Neural cell (in vitro differentiated cells): ENCODE measurements around the gene GSG1L. TPM values are rescaled to one million over a fixed set of nuclear protein-coding genes. Genes with fewer than 3 reads are reported as not detected.

Experiments
- H2AFZ ChIP-seq: fragments of 200-600, 300-800 bp; sonication (generic), shearing (Covaris generic); 2 replicates; pipeline ENCODE4 v1.6.0; 2014; ENCODE audit warnings: low read depth, mild to moderate bottlenecking, antibody characterized with exemption, low read length, moderate library complexity
- H3F3A ChIP-seq: fragments of 200-600 bp; shearing (Covaris generic); 2 replicates; pipeline ENCODE4 v1.6.1; 2016; ENCODE audit warnings: mild to moderate bottlenecking, moderate library complexity, mixed read lengths, antibody characterized with exemption, low read length; ENCODE audit not compliant: insufficient read depth, poor library complexity, severe bottlenecking
- H3K27ac ChIP-seq: fragments of 200-600, 300-800 bp; sonication (generic), shearing (Covaris generic); 2 replicates; pipeline ENCODE4 v1.5.1; 2014; ENCODE audit warnings: mild to moderate bottlenecking, low read length, moderate library complexity
- H3K27me3 ChIP-seq: fragments of 300-800, 200-600 bp; sonication (generic), shearing (Covaris generic); 2 replicates; pipeline ENCODE4 v1.6.0; 2014; ENCODE audit warnings: mild to moderate bottlenecking, low read depth, low read length, moderate library complexity; ENCODE audit not compliant: insufficient read depth
- H3K36me3 ChIP-seq: fragments of 300-800, 200-600 bp; sonication (generic), shearing (Covaris generic); 2 replicates; pipeline ENCODE4 v1.5.1; 2014; ENCODE audit warnings: mild to moderate bottlenecking, antibody characterized with exemption, low read length, moderate library complexity; ENCODE audit not compliant: insufficient read depth
- H3K4me2 ChIP-seq: fragments of 300-800, 200-600 bp; sonication (generic), shearing (Covaris generic); 2 replicates; pipeline ENCODE4 v1.6.0; 2014; ENCODE audit warnings: mild to moderate bottlenecking, low read length
- H3K4me3 ChIP-seq: fragments of 300-800, 200-600 bp; sonication (generic), shearing (Covaris generic); 2 replicates; pipeline ENCODE4 v1.5.1; 2014; ENCODE audit warnings: mild to moderate bottlenecking, low read length, moderate library complexity
- H3K79me2 ChIP-seq: fragments of 200-600 bp; shearing (Covaris generic); replicated peaks from 2 replicates; pipeline ENCODE4 v1.6.0; 2014; ENCODE audit warnings: mild to moderate bottlenecking, low read length, moderate library complexity; ENCODE audit not compliant: insufficient read depth
- H3K9ac ChIP-seq: fragments of 300-800, 200-600 bp; sonication (generic), shearing (Covaris generic); 2 replicates; pipeline ENCODE4 v1.6.1; 2016; ENCODE audit warnings: mild to moderate bottlenecking, low read length, mixed read lengths
- H3K9me2 ChIP-seq: fragments of 200-600 bp; shearing (Covaris generic); 2 replicates; pipeline ENCODE4 v1.6.1; 2016; ENCODE audit warnings: mild to moderate bottlenecking, low read length, mixed read lengths; ENCODE audit not compliant: insufficient read depth
- H3K9me3 ChIP-seq: fragments of 200-600, 300-800 bp; sonication (generic), shearing (Covaris generic); 2 replicates; pipeline ENCODE4 v1.6.1; 2016; ENCODE audit warnings: mild to moderate bottlenecking, mixed run types, low read length, moderate library complexity, mixed read lengths
- H4K20me1 ChIP-seq: fragments of 200-600 bp; shearing (Covaris generic); 2 replicates; pipeline ENCODE4 v1.6.1; 2016; ENCODE audit warnings: mild to moderate bottlenecking, mixed run types; ENCODE audit not compliant: insufficient read depth
- EP300 ChIP-seq: fragments of 450-650 bp; conservative IDR thresholded peaks from 2 replicates; pipeline ENCODE4 v1.6.1; 2014; ENCODE audit warnings: antibody characterized with exemption, mild to moderate bottlenecking, moderate library complexity; ENCODE audit not compliant: poor library complexity, severe bottlenecking
- EZH2 ChIP-seq: fragments of 200-600, 300-800 bp; shearing (Covaris generic), sonication (generic); IDR thresholded peaks from 2 replicates; pipeline ENCODE4 v1.6.1; 2014; ENCODE audit warnings: antibody characterized with exemption, low read length, borderline replicate concordance, mild to moderate bottlenecking; ENCODE audit not compliant: insufficient read depth, poor library complexity, severe bottlenecking
- MXI1 ChIP-seq: fragments of 450-650 bp; conservative IDR thresholded peaks from 2 replicates; pipeline ENCODE4 v1.6.1; 2014; ENCODE audit warnings: antibody characterized with exemption, mild to moderate bottlenecking; ENCODE audit not compliant: poor library complexity, severe bottlenecking
- POLR2AphosphoS5 ChIP-seq: IDR thresholded peaks from 2 replicates; pipeline ENCODE4 v1.6.1; 2012
- RAD21 ChIP-seq: fragments of 450-650 bp; conservative IDR thresholded peaks from 2 replicates; pipeline ENCODE4 v1.6.1; 2014; ENCODE audit warnings: antibody characterized with exemption, mild to moderate bottlenecking, moderate library complexity
- REST ChIP-seq: IDR thresholded peaks from 2 replicates; pipeline ENCODE4 v1.6.1; 2012; ENCODE audit warnings: borderline replicate concordance
- SMC3 ChIP-seq: fragments of 450-650 bp; conservative IDR thresholded peaks from 2 replicates; pipeline ENCODE4 v1.6.1; 2014; ENCODE audit warnings: antibody characterized with exemption, mild to moderate bottlenecking, moderate library complexity; ENCODE audit not compliant: poor library complexity
- TAF1 ChIP-seq: IDR thresholded peaks from 2 replicates; pipeline ENCODE4 v1.6.1; 2012; ENCODE audit warnings: low read depth
- polyA plus RNA-seq: library from polyadenylated mRNA; depleted of rRNA; stranded (reverse); fragments of >200 nt; gene quantifications from 2 replicates; pipeline ENCODE4 v1.2.3, GENCODE V29; 2014
- TF ChIP-seq, protein P1 (sequence below): fragments of 450-650 bp; IDR thresholded peaks from 2 replicates; pipeline ENCODE4 v1.5.1; 2014; ENCODE audit warnings: antibody characterized with exemption, mild to moderate bottlenecking, moderate library complexity; ENCODE audit not compliant: poor library complexity, severe bottlenecking

Gene GSG1L
- polyA plus RNA-seq, 1 donor from 2014 or later, result 0.85 TPM

- Histone ChIP-seq H3K36me3 (no peaks in the 10 kb centered on the region), H3K9me3 (no peaks in the 10 kb centered on the region), H3K27me3 (no peaks in the 10 kb centered on the region), H3K4me3 (no peak overlapping the region), H3K9ac (no peak overlapping the region), H4K20me1 (no peaks in the 10 kb centered on the region), H3K9me2 (no peaks in the 10 kb centered on the region), H3K27ac (no peak overlapping the region), H3K4me2 (no peak overlapping the region), H3F3A (no peaks in the 10 kb centered on the region), H2AFZ (no peak overlapping the region), H3K79me2 (no peaks in the 10 kb centered on the region)
- TF ChIP-seq MXI1 (no peak), REST (no peak), EZH2 (no peak), EP300 (no peak), SMC3 (no peak), POLR2AphosphoS5 (no peak), RAD21 (no peak), TAF1 (no peak)
- TF ChIP-seq, protein P1, sequence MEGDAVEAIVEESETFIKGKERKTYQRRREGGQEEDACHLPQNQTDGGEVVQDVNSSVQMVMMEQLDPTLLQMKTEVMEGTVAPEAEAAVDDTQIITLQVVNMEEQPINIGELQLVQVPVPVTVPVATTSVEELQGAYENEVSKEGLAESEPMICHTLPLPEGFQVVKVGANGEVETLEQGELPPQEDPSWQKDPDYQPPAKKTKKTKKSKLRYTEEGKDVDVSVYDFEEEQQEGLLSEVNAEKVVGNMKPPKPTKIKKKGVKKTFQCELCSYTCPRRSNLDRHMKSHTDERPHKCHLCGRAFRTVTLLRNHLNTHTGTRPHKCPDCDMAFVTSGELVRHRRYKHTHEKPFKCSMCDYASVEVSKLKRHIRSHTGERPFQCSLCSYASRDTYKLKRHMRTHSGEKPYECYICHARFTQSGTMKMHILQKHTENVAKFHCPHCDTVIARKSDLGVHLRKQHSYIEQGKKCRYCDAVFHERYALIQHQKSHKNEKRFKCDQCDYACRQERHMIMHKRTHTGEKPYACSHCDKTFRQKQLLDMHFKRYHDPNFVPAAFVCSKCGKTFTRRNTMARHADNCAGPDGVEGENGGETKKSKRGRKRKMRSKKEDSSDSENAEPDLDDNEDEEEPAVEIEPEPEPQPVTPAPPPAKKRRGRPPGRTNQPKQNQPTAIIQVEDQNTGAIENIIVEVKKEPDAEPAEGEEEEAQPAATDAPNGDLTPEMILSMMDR, result no peak
Measured at GRCh38 chr16:27827765-27828164, 235.7 kb downstream of the GSG1L start.

DNA sequence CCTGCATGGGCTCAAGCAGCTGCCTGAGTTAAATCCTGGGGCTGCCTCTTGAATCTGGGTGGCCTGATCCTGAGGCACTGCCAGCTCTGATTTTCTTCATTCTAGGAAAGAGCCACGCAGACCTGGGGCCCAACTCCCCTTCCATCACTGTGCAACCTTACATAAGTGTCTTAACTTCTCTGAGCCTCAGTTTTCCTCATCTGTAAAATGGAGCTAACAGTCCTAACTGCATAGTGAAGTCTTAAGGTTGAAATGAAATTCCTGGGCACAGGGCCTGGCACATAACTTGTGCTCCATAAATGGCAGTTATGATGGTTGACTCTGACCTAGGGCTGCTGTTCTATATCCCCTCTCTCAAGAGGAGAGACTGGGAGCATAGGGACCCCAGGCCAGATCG lies 236.6 kb downstream of the GSG1L start:
- Histone ChIP-seq H3K27me3 (no peaks in the 10 kb centered on the region), H2AFZ (no peak overlapping the region), H3K4me3 (no peak overlapping the region), H3K79me2 (no peaks in the 10 kb centered on the region), H3K4me2 (no peak overlapping the region), H4K20me1 (no peaks in the 10 kb centered on the region), H3K27ac (no peak overlapping the region), H3K9me3 (no peaks in the 10 kb centered on the region), H3K9me2 (no peaks in the 10 kb centered on the region), H3K36me3 (no peaks in the 10 kb centered on the region), H3K9ac (no peak overlapping the region), H3F3A (no peaks in the 10 kb centered on the region)
- TF ChIP-seq RAD21 (no peak), REST (no peak), TAF1 (no peak), EP300 (no peak), POLR2AphosphoS5 (no peak), EZH2 (no peak), MXI1 (no peak), SMC3 (no peak)
- TF ChIP-seq, protein P1, result no peak
